ENCODE data around the gene LDHD.

LDHD gene

GRCh38 chr16:75122609-75123008 is 6.0 kb upstream of the LDHD start:
- TF ChIP-seq, protein P1, sequence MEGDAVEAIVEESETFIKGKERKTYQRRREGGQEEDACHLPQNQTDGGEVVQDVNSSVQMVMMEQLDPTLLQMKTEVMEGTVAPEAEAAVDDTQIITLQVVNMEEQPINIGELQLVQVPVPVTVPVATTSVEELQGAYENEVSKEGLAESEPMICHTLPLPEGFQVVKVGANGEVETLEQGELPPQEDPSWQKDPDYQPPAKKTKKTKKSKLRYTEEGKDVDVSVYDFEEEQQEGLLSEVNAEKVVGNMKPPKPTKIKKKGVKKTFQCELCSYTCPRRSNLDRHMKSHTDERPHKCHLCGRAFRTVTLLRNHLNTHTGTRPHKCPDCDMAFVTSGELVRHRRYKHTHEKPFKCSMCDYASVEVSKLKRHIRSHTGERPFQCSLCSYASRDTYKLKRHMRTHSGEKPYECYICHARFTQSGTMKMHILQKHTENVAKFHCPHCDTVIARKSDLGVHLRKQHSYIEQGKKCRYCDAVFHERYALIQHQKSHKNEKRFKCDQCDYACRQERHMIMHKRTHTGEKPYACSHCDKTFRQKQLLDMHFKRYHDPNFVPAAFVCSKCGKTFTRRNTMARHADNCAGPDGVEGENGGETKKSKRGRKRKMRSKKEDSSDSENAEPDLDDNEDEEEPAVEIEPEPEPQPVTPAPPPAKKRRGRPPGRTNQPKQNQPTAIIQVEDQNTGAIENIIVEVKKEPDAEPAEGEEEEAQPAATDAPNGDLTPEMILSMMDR (IDR thresholded peaks at IDR 0.05; ENCODE audit: extremely low read depth, missing control alignments), result no peak
- no peak for DNase-seq (ENCODE audit: low spot score)

- no peak for DNase-seq (ENCODE audit: low spot score)
- TF ChIP-seq, protein P1 (IDR thresholded peaks at IDR 0.05; ENCODE audit: extremely low read depth, missing control alignments), result no peak
Observed at GRCh38 chr16:75121949-75122568, 5.5 kb upstream of the LDHD start.

DNA sequence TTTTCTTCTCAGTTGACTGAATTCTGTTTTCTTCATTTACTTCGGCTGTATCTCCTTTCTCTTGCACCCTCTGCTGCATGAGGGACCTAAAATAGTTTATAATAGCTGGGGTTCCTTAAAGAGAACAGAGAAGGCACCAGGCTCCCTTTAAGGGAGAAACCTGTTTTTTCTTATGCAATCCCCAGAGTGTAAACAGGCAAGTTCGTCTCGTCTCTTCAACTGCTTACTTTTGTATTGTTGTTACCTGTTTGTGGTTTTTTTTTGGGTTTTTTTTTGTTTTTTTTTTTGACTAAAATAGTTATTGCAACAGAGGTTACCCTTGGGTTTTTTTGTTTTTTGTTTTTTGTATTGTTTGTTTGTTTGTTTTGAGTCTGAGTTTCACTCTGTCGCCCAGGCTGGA is 3.7 kb upstream of the LDHD start:
- TF ChIP-seq, protein P1 (IDR thresholded peaks at IDR 0.05; ENCODE audit: extremely low read depth, missing control alignments), result no peak
- DNase-seq (ENCODE audit: low spot score), result no peak

- TF ChIP-seq, protein P1 (IDR thresholded peaks at IDR 0.05; ENCODE audit: extremely low read depth, missing control alignments), result no peak
- no peak for DNase-seq (ENCODE audit: low spot score)
Observed at GRCh38 chr16:75118943-75119539, 2.5 kb upstream of the LDHD start.

DNA sequence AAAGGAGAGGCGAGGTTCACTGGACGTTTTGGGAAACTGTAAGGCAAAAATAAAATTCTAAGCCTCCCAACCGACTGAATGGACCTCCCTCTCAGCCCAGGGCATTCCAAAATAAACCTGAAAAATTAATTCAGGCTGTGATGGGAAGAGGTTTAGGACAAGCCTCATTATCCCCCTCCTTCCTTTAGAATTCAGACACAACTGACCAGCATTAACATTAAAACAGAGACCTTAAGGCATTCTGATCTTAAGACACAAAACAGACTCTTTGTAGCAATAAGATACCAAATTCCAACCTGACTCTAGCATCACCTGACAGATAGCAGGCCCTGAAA is 298 bp upstream of the LDHD start:
- TF ChIP-seq, protein P1 (IDR thresholded peaks at IDR 0.05; ENCODE audit: extremely low read depth, missing control alignments), result no peak
- DNase-seq (ENCODE audit: low spot score), result no peak

DNA sequence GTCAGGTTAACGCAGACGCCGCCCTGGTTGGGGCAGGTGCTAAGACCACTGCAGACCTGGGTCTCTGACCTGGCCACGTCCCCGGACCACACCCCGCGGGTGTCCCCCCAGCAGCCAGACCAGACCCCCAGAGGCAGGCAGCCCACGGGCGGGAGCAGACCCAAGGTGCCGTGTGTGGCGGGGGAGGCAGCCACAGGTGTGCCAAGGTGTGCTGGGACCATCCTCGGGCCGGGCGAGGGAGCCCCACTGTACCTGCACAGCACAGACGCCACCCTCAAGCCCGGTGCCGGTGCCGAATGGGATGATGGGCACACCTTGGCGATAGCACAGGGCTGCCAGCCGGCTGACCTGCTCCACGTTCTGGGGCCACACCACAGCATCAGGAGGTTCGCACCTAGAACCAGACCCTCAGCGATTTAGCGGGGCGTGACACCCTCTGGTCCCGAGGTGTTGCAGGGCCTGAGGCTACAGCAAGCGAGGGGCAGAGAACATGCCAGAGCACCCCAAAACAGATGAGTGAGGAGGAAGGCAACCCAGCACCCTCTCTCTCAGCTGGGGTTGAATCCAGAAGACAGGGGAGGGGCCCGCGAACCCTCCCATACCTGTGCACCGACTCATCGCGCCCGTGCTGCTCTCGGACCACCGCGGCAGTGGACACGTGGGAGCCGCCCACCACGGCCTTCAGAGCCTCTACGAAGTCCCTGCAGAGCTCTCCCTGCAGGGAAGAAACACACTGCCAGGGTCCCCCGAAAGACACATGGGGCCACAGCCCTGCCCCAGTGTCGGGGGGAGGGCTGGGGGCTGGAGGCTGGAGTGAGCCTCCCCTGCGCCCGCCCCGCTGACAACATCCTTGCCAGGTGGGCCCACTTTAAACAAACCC is 1.4 kb downstream of the LDHD start:
- TF ChIP-seq, protein P1 (IDR thresholded peaks at IDR 0.05; ENCODE audit: extremely low read depth, missing control alignments), result no peak
- DNase-seq (ENCODE audit: low spot score), result no peak

Data from GM20000 (cell line).